ENCODE measurements around the gene RFWD3.

The RFWD3 gene

GRCh38 chr16:74575807-74576643, 90.7 kb downstream of the RFWD3 start:
- no peak for DNase-seq (ENCODE audit: low read depth)
- H3K4me3 ChIP-seq (ENCODE audit: low read depth, low read length), result no peak overlapping the region
- no peak for TF ChIP-seq CTCF (IDR thresholded peaks at IDR 0.05; ENCODE audit: insufficient read depth, low read depth, low read length, missing control alignments)

GRCh38 chr16:74575175-74575806, 91.4 kb downstream of the RFWD3 start:
- H3K4me3 ChIP-seq (ENCODE audit: low read depth, low read length), result no peak overlapping the region
- TF ChIP-seq CTCF (IDR thresholded peaks at IDR 0.05; ENCODE audit: insufficient read depth, low read depth, low read length, missing control alignments), result no peak
- no peak for DNase-seq (ENCODE audit: low read depth)

- no peak overlapping the region for H3K4me3 ChIP-seq (ENCODE audit: low read depth, low read length)
- TF ChIP-seq CTCF (IDR thresholded peaks at IDR 0.05; ENCODE audit: insufficient read depth, low read depth, low read length, missing control alignments), result no peak
Observed at GRCh38 chr16:74574146-74574545, 92.5 kb downstream of the RFWD3 start.

GRCh38 chr16:74573622-74574021, 93.1 kb downstream of the RFWD3 start:
- H3K4me3 ChIP-seq (ENCODE audit: low read depth, low read length), result no peak overlapping the region
- TF ChIP-seq CTCF (IDR thresholded peaks at IDR 0.05; ENCODE audit: insufficient read depth, low read depth, low read length, missing control alignments), result no peak
- DNase-seq (ENCODE audit: low read depth), result no peak

More at GRCh38 chr16:74574146-74574545, 92.5 kb downstream of the RFWD3 start:
- DNase-seq (ENCODE audit: low read depth), result no peak
